ENCODE data around the gene DGKA.
"Not testable (repeated sequence)": the region's sequence is repeated elsewhere in the genome, so short reads cannot be mapped to it uniquely, and the experiment has no call there.

Gene DGKA

GRCh38 chr12:55966408-55967281 is 35.7 kb downstream of the DGKA start, which contains the start of gene CDK2:
TSS of gene CDK2 (plus strand) at chr12:55966830. CDS start at chr12:55967009, 179 bp downstream.
- DNase-seq (ENCODE audit: low read depth, low spot score) = peak; percentile 75

GRCh38 chr12:55969356-55969755 is 38.4 kb downstream of the DGKA start:
- DNase-seq (ENCODE audit: low read depth, low spot score) = no peak

DNA sequence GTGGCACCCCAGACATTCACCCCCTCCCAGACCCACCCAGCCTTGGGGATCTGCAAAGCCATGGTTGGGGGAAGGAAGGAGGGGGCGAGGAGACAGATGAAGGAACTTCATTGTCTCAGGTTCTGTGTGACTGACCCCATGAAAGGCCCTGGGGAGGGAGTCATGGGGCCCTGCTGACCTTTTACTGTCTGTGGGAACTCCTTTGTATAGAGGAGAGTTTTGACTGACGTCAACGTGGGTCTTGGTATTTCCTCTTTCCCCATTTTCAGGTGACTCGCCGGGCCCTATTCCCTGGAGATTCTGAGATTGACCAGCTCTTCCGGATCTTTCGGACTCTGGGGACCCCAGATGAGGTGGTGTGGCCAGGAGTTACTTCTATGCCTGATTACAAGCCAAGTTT is 39.8 kb downstream of the DGKA start:
- no peak for DNase-seq (ENCODE audit: low read depth, low spot score)

DNA sequence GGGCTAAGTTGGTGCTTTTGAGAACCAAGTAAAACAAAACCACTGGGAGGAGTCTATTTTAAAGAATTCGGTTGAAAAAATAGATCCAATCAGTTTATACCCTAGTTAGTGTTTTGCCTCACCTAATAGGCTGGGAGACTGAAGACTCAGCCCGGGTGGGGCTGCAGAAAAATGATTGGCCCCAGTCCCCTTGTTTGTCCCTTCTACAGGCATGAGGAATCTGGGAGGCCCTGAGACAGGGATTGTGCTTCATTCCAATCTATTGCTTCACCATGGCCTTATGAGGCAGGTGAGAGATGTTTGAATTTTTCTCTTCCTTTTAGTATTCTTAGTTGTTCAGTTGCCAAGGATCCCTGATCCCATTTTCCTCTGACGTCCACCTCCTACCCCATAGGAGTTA is 41.1 kb downstream of the DGKA start:
- DNase-seq (ENCODE audit: low read depth, low spot score) = no peak

DNA sequence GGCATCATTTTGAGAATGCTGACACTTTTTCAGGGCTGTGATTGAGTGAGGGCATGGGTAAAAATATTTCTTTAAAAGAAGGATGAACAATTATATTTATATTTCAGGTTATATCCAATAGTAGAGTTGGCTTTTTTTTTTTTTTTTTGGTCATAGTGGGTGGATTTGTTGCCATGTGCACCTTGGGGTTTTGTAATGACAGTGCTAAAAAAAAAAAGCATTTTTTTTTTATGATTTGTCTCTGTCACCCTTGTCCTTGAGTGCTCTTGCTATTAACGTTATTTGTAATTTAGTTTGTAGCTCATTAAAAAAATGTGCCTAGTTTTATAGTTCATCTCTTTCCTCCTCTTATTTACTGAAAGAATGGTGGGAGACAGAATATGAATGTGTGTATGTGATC is 41.5 kb downstream of the DGKA start:
- no peak for DNase-seq (ENCODE audit: low read depth, low spot score)

DNA sequence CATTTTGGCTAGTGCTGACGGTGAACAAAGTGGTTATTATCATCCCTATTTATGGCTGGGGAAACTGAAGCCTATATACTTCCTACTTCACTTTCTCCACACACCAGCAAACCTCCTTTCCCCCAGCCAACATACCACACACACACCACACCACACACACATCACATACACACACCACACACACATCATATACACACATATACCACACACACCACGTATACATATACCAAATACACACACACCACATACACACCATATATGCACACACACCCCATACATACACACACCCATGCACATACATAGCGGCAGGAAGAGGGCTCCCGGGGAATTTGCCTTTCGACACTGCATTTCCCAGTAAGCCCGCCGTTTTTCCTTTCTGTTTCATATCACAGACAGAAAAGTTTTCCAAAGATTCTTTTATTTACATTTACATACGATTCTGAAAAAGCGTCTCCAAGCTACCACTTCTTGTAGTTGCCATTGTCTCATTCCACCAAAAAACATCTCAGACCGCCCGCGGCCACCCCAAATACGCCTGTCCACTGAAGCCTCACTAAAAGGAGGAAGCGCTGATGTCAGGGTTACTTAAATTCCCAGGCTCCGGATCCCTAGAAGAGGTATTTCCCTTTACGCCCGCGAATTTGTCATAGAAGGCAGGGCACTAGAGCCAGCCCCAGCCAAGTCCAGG is 42.1 kb downstream of the DGKA start:
- no peak for DNase-seq (ENCODE audit: low read depth, low spot score)

DNA sequence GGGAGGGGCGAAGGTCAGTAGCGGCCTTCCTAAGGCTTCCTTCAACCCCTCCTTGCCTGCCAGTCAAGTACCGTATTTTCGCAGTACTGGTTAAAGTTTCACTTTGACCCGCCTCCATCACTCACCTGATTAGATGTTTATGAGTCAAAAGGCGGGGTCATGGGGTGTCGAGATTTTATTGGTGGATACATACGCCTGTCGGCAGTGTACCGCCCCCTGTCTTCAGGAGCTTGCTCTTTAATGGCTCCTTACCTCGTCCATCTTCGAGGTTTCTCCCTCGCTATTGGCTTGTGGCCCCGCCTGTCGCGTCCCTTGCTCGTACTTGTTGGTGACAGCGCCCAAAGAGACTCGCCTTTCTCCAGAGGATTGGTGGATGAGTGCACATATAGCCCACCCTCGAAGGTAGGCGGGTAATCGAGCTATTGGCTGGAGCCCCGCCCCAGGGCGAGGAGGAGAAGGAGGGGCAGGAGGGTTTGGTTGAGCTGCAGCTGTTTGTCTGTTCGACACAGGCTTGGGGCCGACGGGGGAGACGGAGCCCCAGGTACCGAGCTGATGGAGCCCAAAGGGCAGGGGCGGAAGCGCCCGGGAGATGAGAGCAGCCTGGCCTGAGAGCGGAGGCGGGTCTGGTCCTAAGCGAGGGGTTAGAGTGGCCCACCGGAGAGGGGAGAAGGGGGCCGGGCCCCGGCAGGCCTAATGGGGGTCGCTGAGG is 42.8 kb downstream of the DGKA start, which contains the start of gene RAB5B:
Gene RAB5B, plus strand, starts transcription at position 480 of the 709 bp plus-strand sequence. CDS start 12,883 bp downstream, outside the sequence.
- peak; percentile 98 for DNase-seq (ENCODE audit: low read depth, low spot score)

GRCh38 chr12:55974308-55974730 is 43.4 kb downstream of the DGKA start:
- peak; percentile 15 for DNase-seq (ENCODE audit: low read depth, low spot score)

- no peak for DNase-seq (ENCODE audit: low read depth, low spot score)
Observed at GRCh38 chr12:55978393-55978792, 47.4 kb downstream of the DGKA start.

DNA sequence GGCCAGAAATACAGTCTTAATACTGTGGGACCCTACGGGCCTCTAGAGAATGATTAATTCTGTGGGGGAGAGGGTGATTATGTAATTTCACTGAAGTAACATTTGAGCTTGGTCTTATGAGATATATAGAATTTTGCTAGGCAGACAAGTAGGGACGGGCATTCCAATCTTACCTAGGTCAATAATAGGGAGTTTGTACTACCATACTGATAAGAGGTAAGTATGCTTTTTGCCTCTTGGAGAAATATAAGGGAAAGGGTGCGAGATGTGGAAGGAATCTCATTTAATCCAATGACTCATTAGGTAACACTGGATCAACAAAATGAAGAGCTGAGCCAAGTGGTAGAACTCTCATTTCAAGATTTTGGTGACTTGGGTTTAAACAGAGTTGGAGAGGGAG is 48.1 kb downstream of the DGKA start:
- no peak for DNase-seq (ENCODE audit: low read depth, low spot score)

GRCh38 chr12:55981882-55982281 is 50.9 kb downstream of the DGKA start:
- DNase-seq (ENCODE audit: low read depth, low spot score) = not testable (repeated sequence)

GRCh38 chr12:55982319-55982936 is 51.5 kb downstream of the DGKA start:
- no peak for DNase-seq (ENCODE audit: low read depth, low spot score)

GRCh38 chr12:55983232-55983842 is 52.4 kb downstream of the DGKA start:
- no peak for DNase-seq (ENCODE audit: low read depth, low spot score)

DNA sequence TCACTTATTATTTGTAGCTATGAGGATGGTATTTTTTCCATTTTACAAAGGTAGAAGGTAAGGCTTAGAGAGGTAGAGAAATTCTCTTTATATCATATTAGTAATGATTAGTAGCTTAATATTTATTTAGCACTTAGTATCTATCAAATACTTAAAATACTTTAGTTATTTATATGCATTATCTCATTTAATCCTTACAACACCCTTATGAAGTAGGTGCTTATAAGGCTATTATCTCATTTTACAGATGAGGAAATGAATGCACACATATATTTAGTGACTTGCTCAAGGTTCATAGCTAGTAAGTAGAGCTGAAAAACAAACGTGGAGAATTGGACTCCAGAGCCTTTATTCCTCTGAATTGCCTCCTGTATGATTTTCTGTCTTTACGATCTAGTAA is 53.9 kb downstream of the DGKA start:
- DNase-seq (ENCODE audit: low read depth, low spot score) = no peak

DNA sequence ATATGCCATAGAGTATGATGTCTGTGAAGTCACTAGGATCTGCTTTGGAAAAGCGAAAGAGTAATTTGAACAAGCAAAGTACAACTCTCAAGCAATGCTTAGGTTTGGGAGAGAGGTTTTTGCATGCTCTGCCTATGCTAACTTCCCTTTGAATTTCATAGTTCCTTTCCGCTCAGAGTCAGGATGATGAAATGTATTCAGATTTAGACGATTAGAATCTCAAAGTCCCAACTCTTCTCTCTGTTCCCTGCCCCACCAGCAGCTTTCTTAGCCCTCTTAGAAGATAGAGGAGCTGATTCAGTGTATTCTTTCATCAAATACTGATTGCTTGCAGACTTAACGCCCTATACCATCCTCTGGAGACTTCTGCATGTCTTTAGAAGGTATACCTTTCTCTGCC is 54.4 kb downstream of the DGKA start:
- DNase-seq (ENCODE audit: low read depth, low spot score) = no peak

- not testable (repeated sequence) for DNase-seq (ENCODE audit: low read depth, low spot score)
Observed at GRCh38 chr12:55985976-55986375, 55.0 kb downstream of the DGKA start.

DNA sequence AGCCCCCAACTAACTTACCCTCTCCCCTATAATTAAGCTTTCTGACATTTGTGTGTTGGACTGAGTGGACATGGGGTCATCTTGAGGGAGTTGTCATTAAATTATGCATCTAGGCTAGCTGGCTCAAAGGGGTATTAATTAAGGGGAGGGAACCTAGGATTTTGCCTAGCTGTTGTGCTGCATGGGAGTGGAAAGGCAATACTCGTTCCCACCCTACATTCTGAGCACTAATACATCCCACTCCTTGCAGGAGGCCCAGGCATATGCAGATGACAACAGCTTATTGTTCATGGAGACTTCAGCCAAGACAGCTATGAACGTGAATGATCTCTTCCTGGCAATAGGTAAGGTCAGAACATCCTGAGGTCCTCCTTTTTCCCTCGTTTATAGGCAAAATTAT is 60.1 kb downstream of the DGKA start:
- no peak for DNase-seq (ENCODE audit: low read depth, low spot score)

DNA sequence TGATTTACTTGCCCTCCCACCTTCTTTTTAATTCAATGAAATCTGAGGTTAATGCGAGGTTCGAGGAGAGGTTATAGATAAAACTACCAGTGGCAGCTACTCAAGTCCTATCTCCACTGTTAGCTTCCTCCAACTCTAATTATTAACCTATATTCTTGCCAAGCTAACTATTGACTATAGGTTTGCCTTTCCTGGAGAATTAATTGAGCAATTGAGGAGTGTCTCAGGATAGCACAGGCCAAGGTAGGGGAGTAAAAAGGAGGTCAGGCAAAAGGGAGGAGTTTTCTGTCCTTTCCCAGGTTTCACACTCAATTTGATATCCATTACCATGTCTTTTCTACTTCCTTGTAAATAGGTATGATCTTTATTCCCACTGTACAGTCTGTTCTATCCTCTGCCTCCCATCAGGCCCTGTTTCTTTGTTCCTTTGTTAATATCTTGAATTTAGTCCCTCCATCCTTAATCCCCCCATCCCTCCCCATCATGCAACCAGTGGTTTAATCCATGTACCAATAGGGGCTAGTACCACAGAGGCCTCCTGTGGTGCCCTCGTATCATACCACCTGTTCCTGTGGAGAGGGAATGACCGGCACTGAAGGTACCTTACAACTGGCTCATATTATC is 62.4 kb downstream of the DGKA start:
- no peak for DNase-seq (ENCODE audit: low read depth, low spot score)

DNA sequence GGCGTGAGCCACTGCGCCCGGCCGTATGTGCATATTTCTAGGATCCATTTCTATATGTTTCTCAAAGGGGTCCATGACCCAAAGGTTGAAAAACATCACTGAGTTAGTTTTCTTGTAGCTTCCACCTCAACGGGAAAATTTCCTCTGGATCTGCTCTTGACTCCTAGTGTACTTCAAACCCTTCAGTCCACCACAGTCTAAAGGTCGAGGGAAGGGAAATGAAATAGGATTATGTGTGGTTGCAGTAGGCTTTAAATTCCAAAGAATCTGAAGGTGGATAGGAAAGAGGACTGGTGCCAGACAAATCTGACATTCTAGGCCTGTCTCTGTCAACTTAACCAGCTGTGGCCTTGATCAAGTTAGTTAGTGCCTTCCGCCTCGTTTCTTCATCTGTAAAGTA is 64.4 kb downstream of the DGKA start:
- DNase-seq (ENCODE audit: low read depth, low spot score) = no peak

DNA sequence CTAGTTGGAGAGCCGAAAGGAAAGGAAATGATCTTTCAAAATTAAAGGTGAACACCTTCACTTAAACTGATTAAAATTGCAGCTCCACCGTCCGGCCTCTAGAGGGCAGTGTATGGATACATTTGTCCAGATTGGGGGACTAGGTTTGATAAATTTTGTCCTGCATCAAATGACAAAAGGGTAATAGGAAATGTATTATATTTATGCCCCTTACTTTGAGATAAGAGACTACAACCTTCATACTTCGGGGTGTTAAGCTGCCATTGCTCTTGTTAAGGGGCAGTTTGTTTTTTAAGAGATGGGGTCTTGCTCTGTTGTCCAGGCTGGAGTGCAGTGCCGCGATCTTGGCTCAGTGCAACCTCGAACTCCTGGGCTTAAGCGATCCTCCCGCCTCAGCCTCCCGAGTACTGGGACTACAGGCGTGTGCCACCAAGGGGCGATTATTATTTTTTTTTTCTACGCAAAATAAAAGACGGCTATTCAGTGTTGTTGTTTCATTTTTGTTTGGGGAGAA is 65.3 kb downstream of the DGKA start:
- DNase-seq (ENCODE audit: low read depth, low spot score) = peak; percentile 55

Measured in activated CD4-positive, CD25-positive, alpha-beta regulatory T cell treated with anti-CD3 and anti-CD28 coated beads, Interleukin-2, amount 50 U/mL, for 16 hours (primary cell).